KOPT-K1 (cell line): ENCODE measurements around the gene HIGD1B.

Source experiments
- H3K27ac ChIP-seq: fragments of 200-600 bp; sonication (generic); 2 replicates; pipeline ENCODE4 v1.5.1; 2016; ENCODE audit warnings: antibody characterized with exemption, mild to moderate bottlenecking, low read depth, low read length; ENCODE audit not compliant: poor library complexity, severe bottlenecking
- H3K36me3 ChIP-seq: fragments of 200-600 bp; sonication (generic); 2 replicates; pipeline ENCODE4 v1.5.1; 2017; ENCODE audit warnings: antibody characterized with exemption, mild to moderate bottlenecking, low read length, moderate library complexity; ENCODE audit not compliant: insufficient read depth
- H3K9me3 ChIP-seq: fragments of 200-600 bp; sonication (generic); 2 replicates; pipeline ENCODE4 v1.5.1; 2017; ENCODE audit warnings: antibody characterized with exemption, low read length, mild to moderate bottlenecking; ENCODE audit not compliant: insufficient read depth, poor library complexity, severe bottlenecking

Gene HIGD1B

DNA sequence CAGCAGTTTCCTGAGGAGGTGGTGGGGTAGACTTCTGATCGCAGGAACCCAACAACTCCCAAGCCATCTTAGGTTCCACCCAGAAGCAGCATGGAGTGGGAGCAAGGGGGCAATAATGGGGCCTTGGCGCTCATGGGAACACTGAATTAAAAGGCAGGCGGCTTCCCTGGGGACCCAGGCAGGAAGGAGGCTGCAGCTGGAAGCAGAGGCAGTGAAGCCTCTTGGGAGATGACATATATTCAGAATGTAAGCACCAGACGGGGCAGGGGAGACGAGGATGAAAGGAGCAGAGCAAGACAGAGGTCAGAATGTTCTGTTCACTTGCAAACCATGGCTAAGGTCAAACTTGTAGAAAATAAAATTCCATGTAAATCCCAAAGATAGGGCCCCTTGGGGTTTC lies 2.9 kb downstream of the HIGD1B start:
- H3K9me3 ChIP-seq = no peaks in the 10 kb centered on the region
- peaks cover 76% of the 10 kb centered on the region for H3K36me3 ChIP-seq
- H3K27ac ChIP-seq = no peak overlapping the region

DNA sequence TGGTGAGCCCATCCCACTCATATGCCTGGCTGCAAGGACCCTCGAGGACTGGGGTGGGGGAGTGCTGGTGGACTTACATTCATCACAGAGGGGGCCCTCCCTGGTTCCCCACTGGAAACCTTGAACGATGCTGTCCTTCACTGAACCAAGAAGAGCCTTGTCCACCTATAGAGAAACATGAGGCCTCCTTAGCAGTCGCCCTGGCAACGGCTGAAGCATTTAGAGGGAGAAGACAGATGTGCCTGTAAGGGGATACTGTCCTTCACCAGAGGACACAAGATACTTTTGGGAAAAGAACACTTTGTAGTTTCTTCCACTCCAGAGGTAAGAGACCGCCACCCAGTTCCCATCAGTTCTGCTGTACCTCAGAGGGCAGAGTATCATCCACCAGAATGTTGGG lies 6.5 kb downstream of the HIGD1B start:
- peaks cover 99% of the 10 kb centered on the region for H3K36me3 ChIP-seq
- no peak overlapping the region for H3K27ac ChIP-seq
- H3K9me3 ChIP-seq = no peaks in the 10 kb centered on the region

DNA sequence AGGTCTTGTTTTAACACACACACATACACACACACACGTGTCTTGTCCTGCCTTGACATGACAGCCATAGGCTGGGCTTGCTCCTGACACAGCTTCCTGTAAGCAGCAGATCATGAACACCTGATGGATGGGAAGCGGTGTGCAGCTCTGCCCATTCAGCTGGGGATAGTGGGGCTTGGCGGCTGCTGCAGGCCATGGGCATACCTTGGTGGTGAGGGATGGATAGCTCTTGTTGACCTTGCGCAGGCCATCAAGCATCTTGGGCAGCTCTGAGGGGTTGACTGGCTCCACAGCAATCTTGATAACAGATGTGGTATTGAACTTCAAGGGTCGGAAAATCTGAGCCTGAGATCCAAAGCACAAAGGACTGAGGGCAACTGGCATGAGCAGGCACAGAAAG lies 12.0 kb downstream of the HIGD1B start:
- Histone ChIP-seq H3K9me3 (no peaks in the 10 kb centered on the region), H3K36me3 (peaks cover 99% of the 10 kb centered on the region), H3K27ac (no peak overlapping the region)

DNA sequence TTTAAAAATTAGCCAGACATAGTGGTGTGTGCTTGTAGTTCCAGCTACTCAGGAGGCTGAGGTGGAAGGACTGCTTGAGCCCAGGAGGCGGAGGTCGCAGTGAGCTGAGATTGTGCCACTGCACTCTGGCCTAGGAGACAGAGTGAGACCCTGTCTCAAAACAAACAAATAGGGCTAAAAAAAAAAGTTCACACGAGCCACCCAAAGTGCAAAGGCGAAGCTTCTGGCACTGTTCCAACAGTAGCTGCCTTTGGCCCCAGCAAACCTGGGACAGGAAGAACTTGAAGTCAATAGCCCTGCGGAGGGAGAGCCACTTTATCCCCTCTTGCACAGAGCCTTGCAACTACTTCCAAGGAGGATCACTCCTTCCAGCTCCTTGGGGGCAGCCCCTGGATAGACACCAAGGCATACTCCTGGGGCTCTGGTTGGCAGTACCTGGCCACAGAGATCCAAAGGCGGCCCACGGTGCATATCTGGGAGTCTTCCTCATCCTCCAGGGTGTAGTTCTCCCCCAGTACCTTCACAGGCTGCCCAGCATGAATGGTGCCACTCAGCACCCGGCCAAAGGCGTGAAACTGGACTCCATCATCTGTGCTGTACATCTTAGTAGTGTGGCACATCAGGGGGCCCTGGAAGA lies 14.7 kb downstream of the HIGD1B start:
- Histone ChIP-seq H3K36me3 (peaks cover 99% of the 10 kb centered on the region), H3K9me3 (no peaks in the 10 kb centered on the region), H3K27ac (no peak overlapping the region)

DNA sequence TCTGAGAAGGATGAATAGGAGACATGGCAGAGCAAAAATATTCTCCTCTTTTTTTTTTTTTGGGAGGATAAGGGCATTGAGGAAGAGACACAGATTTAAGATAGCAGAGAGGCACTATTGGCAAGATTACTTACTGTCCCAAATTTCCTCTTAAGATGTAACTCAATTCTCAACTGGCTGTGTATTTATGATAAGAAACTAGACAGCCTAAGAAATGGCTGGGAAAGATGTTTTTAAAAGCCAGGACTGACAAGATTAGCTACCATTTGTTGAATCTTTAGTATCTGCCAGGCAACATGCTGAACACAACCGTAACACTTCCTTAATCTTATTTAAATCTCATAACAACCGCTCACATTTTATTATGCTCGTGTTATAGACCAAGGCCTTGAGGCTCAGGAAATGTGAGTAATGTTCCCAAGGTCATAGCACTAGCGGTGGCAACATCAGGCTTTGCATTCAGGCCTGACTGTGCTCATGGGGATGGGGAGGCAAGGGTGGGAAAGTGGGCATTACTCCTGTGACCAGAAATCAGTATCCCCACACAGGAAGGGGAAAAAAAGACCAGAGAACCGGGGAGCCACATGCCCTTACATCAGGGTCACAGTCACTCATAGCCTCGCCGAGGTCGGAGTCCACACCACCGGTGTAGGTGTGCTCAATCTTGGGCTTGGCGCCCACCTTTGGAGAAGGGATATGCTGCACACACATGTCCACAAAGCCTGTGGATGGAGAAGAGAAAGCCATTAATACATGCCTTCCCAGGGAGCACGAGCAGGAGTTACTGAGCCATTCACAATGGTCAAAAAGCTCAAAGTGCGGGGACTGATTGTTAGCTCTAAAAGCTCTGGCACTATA lies 15.6 kb downstream of the HIGD1B start:
- Histone ChIP-seq H3K9me3 (no peaks in the 10 kb centered on the region), H3K27ac (no peak overlapping the region), H3K36me3 (peaks cover 100% of the 10 kb centered on the region)

DNA sequence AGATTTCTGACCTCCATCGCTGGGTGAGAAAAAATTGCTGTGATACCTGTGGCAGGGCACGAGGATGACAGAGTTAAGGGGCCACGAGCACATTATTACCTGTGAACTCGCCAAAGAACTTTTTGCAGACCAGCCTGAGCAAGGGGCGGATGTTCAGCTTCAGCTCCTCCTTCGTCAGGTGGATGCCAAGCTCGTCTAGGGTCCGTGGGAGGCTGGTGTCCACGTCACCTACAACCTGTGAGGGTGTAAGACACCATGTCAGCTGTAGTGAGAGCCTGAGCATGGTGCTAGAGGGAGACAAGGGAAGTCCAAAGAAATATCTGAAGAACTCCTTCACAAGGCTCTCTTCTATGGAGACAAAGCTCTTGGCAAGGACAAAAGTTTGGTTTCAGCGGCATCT lies 17.1 kb downstream of the HIGD1B start:
- Histone ChIP-seq H3K9me3 (no peaks in the 10 kb centered on the region), H3K27ac (no peak overlapping the region), H3K36me3 (peaks cover 100% of the 10 kb centered on the region)

DNA sequence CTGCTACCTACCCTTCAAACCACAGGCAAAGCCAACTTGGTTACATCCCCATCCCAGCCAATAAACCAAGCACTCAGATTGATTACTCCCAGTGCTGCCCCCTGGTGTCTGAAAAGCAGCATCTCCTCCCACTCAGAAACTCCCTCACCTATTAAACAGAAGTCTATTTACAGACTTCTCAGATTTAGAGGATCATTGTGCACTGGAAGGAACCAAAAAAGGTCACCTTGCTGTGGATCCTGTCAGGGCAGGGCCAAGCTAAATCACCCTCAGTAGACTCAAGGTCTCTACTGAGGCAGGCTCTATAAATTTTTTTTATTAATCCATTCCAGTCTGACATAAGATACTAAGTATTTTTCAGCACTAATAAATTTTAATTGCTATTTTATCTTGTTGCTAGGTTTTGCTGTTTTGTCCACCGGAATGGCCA lies 17.6 kb downstream of the HIGD1B start:
- no peak overlapping the region for H3K27ac ChIP-seq
- H3K9me3 ChIP-seq = no peaks in the 10 kb centered on the region
- peaks cover 100% of the 10 kb centered on the region for H3K36me3 ChIP-seq

DNA sequence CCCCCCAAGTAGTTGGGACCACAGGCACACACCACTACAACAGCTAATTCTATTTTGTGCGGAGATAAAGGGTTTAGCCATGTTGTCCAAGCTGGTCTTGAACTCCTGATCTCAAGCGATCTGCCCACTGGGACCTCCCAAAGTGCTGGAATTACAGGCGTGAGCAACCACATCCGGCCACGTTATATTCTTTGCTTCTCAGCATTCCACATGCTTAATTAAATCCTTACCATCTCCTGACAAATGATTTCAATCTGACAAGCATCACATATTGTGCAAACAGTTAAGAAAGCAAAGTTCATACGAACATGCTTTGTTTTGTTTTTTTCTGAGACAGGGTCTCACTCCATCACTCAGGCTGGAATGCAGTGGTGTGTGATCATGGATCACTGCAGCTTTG lies 18.2 kb downstream of the HIGD1B start:
- no peak overlapping the region for H3K27ac ChIP-seq
- H3K36me3 ChIP-seq = peaks cover 99% of the 10 kb centered on the region
- H3K9me3 ChIP-seq = no peaks in the 10 kb centered on the region

DNA sequence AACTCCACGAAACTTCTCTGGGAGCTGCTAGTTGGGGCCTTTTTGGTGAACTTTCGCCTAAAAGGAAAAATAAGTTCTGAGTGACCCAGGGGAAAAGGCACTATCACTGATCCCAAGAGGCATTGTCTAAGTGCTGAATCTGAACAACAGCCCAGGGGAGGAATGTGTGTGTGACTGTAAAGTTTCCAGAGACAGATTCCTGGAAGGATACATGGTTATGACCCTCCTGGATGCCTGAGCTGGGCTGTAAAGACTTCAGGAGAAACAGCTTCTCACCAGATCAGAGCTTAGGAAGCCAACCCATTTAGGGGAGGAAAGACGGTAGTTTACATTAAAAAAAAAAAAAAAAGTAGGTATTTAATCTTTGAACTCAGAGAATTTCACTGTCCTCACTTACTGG lies 20.2 kb downstream of the HIGD1B start:
- Histone ChIP-seq H3K27ac (no peak overlapping the region), H3K36me3 (peaks cover 100% of the 10 kb centered on the region), H3K9me3 (no peaks in the 10 kb centered on the region)

DNA sequence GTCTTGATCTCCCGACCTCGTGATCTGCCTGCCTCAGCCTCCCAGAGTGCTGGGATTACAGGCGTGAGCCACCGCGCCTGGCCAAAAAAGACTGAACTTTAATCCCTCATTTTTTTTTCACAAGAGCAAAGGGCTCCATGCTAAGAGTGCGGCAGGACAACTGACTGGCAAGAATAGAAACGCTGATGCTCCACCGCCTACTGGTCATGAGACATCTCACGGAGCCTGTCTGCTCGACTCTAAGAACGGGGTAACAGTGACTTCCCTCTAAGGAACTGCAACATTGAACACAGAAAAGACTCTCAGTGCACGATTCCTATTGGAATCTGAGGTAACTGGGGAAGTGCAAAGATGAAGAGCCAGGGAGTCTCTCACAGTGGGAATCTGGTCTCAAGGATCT lies 23.9 kb downstream of the HIGD1B start:
- Histone ChIP-seq H3K27ac (no peak overlapping the region), H3K36me3 (peaks cover 97% of the 10 kb centered on the region)

DNA sequence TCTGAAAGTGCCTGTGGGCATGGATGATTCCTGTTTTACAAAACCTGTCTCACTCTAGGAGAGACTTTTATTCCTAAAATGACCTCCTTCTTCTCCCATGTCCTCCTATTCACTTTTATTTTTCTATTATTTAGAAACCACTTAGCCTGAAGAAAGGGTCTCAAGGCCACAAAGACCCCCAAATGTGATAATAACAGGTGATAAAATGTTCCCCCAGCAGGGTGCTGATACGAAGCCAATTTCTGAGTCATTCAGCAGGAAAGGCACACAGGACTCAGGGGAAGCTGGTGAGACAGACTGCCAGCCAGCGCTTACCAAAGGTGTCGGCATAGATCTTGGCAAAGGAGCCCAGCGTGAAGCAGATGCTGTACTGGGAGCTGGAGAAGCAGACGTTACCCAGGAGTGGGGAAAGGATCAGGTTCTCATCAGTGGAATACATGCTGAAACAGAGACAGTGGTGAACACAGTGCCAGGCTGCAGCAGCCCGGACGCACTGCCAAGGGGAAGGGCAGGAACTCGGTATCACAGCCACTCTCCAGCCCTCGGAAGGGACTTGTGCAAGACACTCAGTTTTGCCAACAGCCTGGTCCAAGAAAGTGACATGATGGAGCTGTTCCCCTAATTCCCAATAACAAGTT lies 24.6 kb downstream of the HIGD1B start:
- peaks cover 97% of the 10 kb centered on the region for H3K36me3 ChIP-seq
- no peak overlapping the region for H3K27ac ChIP-seq
- H3K9me3 ChIP-seq = no peaks in the 10 kb centered on the region

More for the DNA sequence above, 23.9 kb downstream of the HIGD1B start:
- no peaks in the 10 kb centered on the region for H3K9me3 ChIP-seq

DNA sequence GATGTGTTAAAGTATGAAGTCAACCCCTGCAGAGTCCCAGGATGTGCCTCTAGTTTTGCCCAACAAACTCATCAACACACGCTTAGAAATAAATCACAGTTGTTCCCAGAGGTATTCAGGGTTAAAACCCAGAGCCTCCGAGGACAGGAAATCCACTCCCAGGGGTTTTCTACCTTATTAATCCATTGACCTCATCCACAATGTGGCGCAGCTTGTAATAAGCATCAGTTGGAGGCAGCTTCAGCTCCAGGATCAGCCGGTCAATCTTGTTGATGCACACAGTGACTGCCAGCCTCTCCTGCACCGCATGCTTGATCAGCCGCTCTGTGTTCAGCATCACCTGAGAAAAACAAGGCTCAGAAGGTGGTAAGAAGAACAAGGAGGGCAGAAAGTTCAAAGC lies 28.1 kb downstream of the HIGD1B start:
- Histone ChIP-seq H3K27ac (no peak overlapping the region), H3K36me3 (peaks cover 97% of the 10 kb centered on the region)

DNA sequence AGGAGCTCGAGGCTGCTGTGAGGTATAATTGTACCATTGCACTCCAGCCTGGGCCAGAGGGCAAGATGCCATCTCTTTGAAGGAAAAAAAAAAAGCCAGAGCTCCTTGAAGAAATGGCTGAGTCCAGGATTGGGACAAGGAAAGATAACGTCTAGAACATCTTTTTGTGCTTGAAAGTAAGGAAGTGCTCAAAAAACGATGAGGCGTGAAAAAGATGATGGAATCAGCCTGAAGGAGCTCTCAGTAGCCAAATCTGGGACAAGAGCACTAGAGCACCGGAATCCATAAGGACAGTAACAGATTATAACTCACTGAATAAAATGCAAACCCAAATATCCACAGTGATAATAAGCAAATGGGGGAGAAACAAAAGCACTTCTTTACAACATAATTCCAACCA lies 29.4 kb downstream of the HIGD1B start:
- Histone ChIP-seq H3K9me3 (no peaks in the 10 kb centered on the region), H3K27ac (no peak overlapping the region), H3K36me3 (peaks cover 97% of the 10 kb centered on the region)

More for the DNA sequence above, 28.1 kb downstream of the HIGD1B start:
- no peaks in the 10 kb centered on the region for H3K9me3 ChIP-seq

DNA sequence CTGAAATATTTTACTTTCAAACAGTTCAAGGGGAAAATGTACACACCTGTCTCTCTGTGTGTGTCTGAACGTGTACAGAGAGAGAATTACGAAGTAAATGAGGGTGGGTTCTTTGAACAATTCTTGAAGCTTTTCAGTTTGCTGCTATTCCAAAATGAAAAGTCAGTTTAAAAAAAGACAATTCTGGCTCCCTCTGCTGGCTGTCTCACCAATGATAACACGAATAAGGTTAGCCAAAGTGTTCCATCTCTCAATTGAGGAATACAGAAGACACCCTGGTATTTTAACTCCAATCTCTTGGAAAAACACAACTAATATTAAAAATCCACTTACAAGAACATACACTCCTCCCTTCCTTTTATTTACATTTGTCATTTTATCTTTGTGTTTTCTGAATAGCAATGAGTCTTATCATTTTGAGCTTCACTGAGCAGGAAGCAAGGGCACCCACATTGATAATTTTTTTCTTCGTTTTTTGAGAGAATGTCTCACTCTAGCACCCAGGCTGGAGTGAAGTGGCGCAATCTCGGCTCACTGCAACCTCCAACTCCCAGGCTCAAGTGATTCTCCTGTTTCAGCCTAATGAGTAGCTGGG lies 31.0 kb downstream of the HIGD1B start:
- H3K36me3 ChIP-seq = peaks cover 97% of the 10 kb centered on the region
- no peaks in the 10 kb centered on the region for H3K9me3 ChIP-seq
- H3K27ac ChIP-seq = no peak overlapping the region

DNA sequence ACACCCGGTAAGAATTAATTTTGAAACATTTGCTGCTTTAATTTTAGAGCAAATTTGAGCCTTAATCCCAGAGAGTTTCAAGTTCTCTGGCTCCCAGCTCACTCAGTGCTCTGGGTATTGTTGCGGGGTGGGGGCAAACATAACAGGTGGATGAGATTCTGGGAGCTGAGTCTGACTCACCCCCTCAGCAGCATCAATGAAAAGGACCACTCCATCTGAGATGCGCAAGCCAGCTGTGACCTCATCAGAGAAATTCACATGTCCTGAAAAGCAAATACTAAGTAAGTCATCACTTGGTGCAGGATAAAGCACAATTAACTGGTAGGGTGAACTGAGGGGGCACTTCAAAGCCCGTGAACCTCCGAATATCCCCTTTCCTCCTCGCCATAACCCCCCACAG lies 31.7 kb downstream of the HIGD1B start:
- Histone ChIP-seq H3K36me3 (peaks cover 97% of the 10 kb centered on the region), H3K27ac (no peak overlapping the region), H3K9me3 (no peaks in the 10 kb centered on the region)
